ENCODE measurements around the gene RAB17. TPM values are rescaled to one million over a fixed set of nuclear protein-coding genes. Genes with fewer than 3 reads are reported as not detected.

The RAB17 gene
- total RNA-seq, 1 experiment from 2014 or later = not detected

DNA sequence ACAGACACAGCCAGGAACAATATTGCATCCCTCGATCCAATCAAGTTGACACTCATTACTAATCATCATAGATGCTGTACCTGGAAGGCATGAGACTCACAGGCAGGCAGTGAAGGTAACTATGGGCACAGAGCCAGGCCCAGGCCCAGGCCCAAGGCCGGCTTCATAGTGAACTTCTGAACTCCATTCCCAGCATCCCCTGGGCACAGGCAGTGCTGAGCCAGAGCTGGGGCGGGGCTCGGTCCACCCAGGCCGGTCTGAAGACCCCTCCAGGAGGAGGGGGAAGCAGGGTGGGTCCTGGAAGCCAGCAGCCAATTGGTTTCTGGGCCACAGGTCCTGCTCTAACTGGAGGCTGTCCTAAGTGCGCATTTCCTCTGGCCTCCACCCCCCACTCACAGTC lies 65.9 kb downstream of the RAB17 start:
- Histone ChIP-seq H3K36me3 (no peaks in the 10 kb centered on the region), H3K4me3 (no peak overlapping the region), H3K9me3 (no peaks in the 10 kb centered on the region), H3K27me3 (no peaks in the 10 kb centered on the region)
- DNase-seq = no peak

Other genes with a start within 250 kb of the RAB17 start
- 465 and 564 TPM in 2 replicates for gene COL6A3, start 176.6 kb downstream of the RAB17 start, total RNA-seq (2014; rRNA removed; shearing (Covaris generic); ENCODE audit: low replicate concordance)
- 0.59 TPM in 1 of 2 replicates, not detected in the other for gene MLPH, start 103.5 kb downstream of the RAB17 start, total RNA-seq (2014; rRNA removed; shearing (Covaris generic); ENCODE audit: low replicate concordance)
- not detected in 2 replicates for gene PRLH, start 24.2 kb downstream of the RAB17 start, total RNA-seq (2014; rRNA removed; shearing (Covaris generic); ENCODE audit: low replicate concordance)
- gene LRRFIP1, start 36.9 kb upstream of the RAB17 start, total RNA-seq (2014; rRNA removed; shearing (Covaris generic); ENCODE audit: low replicate concordance) = 33.5 and 52.8 TPM in 2 replicates
- 0.20 TPM in 1 of 2 replicates, not detected in the other for gene RBM44, start 208.0 kb upstream of the RAB17 start, total RNA-seq (2014; rRNA removed; shearing (Covaris generic); ENCODE audit: low replicate concordance)

Measured in MG63 (cell line).